Mesodermal cell (in vitro differentiated cells): ENCODE measurements around the gene CD160.
"Not testable (repeated sequence)": the region's sequence is repeated elsewhere in the genome, so short reads cannot be mapped to it uniquely, and the experiment has no call there.

ENCODE experiments used
- H3K27ac ChIP-seq: 2 replicates; pipeline ENCODE4 v1.7.0; 2013; ENCODE audit warnings: mild to moderate bottlenecking, low read depth, low read length, moderate library complexity; ENCODE audit not compliant: severe bottlenecking
- H3K36me3 ChIP-seq: 2 replicates; pipeline ENCODE4 v1.7.1; 2013; ENCODE audit warnings: mild to moderate bottlenecking, low read length, moderate library complexity; ENCODE audit not compliant: control insufficient read depth, insufficient read depth
- H3K4me1 ChIP-seq: one replicate; pipeline ENCODE4 v1.7.1; 2013; ENCODE audit warnings: mild to moderate bottlenecking, low read length; ENCODE audit not compliant: insufficient read depth, control insufficient read depth, poor library complexity, severe bottlenecking
- H3K4me3 ChIP-seq: 2 replicates; pipeline ENCODE4 v1.7.0; 2013; ENCODE audit warnings: low read length, control low read depth, mild to moderate bottlenecking; ENCODE audit not compliant: insufficient read depth, poor library complexity, severe bottlenecking; ENCODE audit errors: extremely low read depth
- H3K9me3 ChIP-seq: 2 replicates; pipeline ENCODE4 v1.7.1; 2013; ENCODE audit warnings: mild to moderate bottlenecking, low read length, moderate library complexity; ENCODE audit not compliant: control insufficient read depth
- WGBS, 2 experiments: methylation state at CpG; one replicate each; pipeline ENCODE4 v1.1.5; 2013; ENCODE audit warnings: missing lambda C conversion rate in 2 of 2; ENCODE audit not compliant: insufficient coverage in 2 of 2; 5-methylcytosine and 5-hydroxymethylcytosine counted together

The CD160 gene

GRCh38 chr1:145711213-145711651 is 8.1 kb upstream of the CD160 start:
- H3K36me3 ChIP-seq = no peaks in the 10 kb centered on the region
- peaks cover 3% of the 10 kb centered on the region for H3K4me1 ChIP-seq
- 76 to 83% methylated on average over 2 of the region's 3 CpGs for WGBS, 2 experiments
- no peaks in the 10 kb centered on the region for H3K9me3 ChIP-seq
- no peak overlapping the region for H3K27ac ChIP-seq
- H3K4me3 ChIP-seq = no peak overlapping the region

- no peak overlapping the region for H3K4me3 ChIP-seq
- no peaks in the 10 kb centered on the region for H3K36me3 ChIP-seq
- 88 to 92% methylated on average over 5 of the region's 6 CpGs for WGBS, 2 experiments
- H3K27ac ChIP-seq = no peak overlapping the region
- peaks cover 11% of the 10 kb centered on the region for H3K4me1 ChIP-seq
- H3K9me3 ChIP-seq = no peaks in the 10 kb centered on the region
Measured at GRCh38 chr1:145714524-145715111, 4.7 kb upstream of the CD160 start.

- 73 to 76% methylated on average over 9 of the region's 10 CpGs for WGBS, 2 experiments
- no peaks in the 10 kb centered on the region for H3K36me3 ChIP-seq
- H3K27ac ChIP-seq = peak overlapping the region; percentile 45
- H3K4me3 ChIP-seq = no peak overlapping the region
- H3K9me3 ChIP-seq = no peaks in the 10 kb centered on the region
- peaks cover 16% of the 10 kb centered on the region for H3K4me1 ChIP-seq
Measured at GRCh38 chr1:145716641-145717345, 2.5 kb upstream of the CD160 start.

- Histone ChIP-seq H3K9me3 (no peaks in the 10 kb centered on the region), H3K36me3 (no peaks in the 10 kb centered on the region), H3K27ac (no peak overlapping the region), H3K4me1 (peaks cover 16% of the 10 kb centered on the region), H3K4me3 (no peak overlapping the region)
- WGBS, 2 experiments = 80 to 100% methylated on average over 1 of the region's 1 CpG
Measured at GRCh38 chr1:145717833-145718232, 1.5 kb upstream of the CD160 start.

- not testable (repeated sequence) for H3K27ac ChIP-seq, H3K36me3 ChIP-seq, H3K4me3 ChIP-seq, H3K9me3 ChIP-seq
- WGBS, 2 experiments = 72% methylated on average over 3 of the region's 5 CpGs; no CpG with 5 or more reads in 1 of the 2 experiments
- peaks cover 16% of the 10 kb centered on the region for H3K4me1 ChIP-seq
Measured at GRCh38 chr1:145718465-145718864, 834 bp upstream of the CD160 start.

- H3K4me3 ChIP-seq = no peak overlapping the region
- WGBS, 2 experiments = 83 to 84% methylated on average over 2 to 4 of the region's 5 CpGs
- peaks cover 16% of the 10 kb centered on the region for H3K4me1 ChIP-seq
- H3K9me3 ChIP-seq = no peaks in the 10 kb centered on the region
- H3K27ac ChIP-seq = peak overlapping the region; percentile 32
- H3K36me3 ChIP-seq = no peaks in the 10 kb centered on the region
Measured at GRCh38 chr1:145720556-145720877, 1.2 kb downstream of the CD160 start.

GRCh38 chr1:145720878-145721671 is 1.8 kb downstream of the CD160 start:
- Histone ChIP-seq H3K27ac (peak overlapping the region; percentile 32), H3K4me3 (no peak overlapping the region), H3K9me3 (no peaks in the 10 kb centered on the region), H3K4me1 (peaks cover 16% of the 10 kb centered on the region), H3K36me3 (no peaks in the 10 kb centered on the region)
- 30 to 34% methylated on average over 38 to 47 of the region's 47 CpGs for WGBS, 2 experiments

GRCh38 chr1:145726193-145726592 is 6.9 kb downstream of the CD160 start:
- not testable (repeated sequence) for H3K4me3 ChIP-seq, H3K4me1 ChIP-seq, H3K9me3 ChIP-seq, H3K27ac ChIP-seq, H3K36me3 ChIP-seq
- 60 to 95% methylated on average over 1 to 4 of the region's 5 CpGs for WGBS, 2 experiments

GRCh38 chr1:145729196-145729595 is 9.9 kb downstream of the CD160 start:
- no peaks in the 10 kb centered on the region for H3K9me3 ChIP-seq
- no peak overlapping the region for H3K4me3 ChIP-seq
- no peaks in the 10 kb centered on the region for H3K4me1 ChIP-seq
- no peak overlapping the region for H3K27ac ChIP-seq
- no peaks in the 10 kb centered on the region for H3K36me3 ChIP-seq
- 73 to 78% methylated on average over 4 of the region's 5 CpGs for WGBS, 2 experiments

- no peaks in the 10 kb centered on the region for H3K36me3 ChIP-seq
- WGBS, 2 experiments = 90 to 100% methylated on average over 3 to 5 of the region's 5 CpGs
- no peaks in the 10 kb centered on the region for H3K4me1 ChIP-seq
- no peaks in the 10 kb centered on the region for H3K9me3 ChIP-seq
- H3K4me3 ChIP-seq = no peak overlapping the region
- H3K27ac ChIP-seq = no peak overlapping the region
Measured at GRCh38 chr1:145729666-145730436, 10.6 kb downstream of the CD160 start.
